GM20000 (cell line): ENCODE data around the gene ANO10.
"Not testable (repeated sequence)": the region's sequence is repeated elsewhere in the genome, so short reads cannot be mapped to it uniquely, and the experiment has no call there.

ENCODE experiments used
- DNase-seq: peaks from one replicate; pipeline ENCODE4 v3.0.0; 2012; ENCODE audit warnings: low spot score
- CTCF ChIP-seq: IDR thresholded peaks from 2 replicates; pipeline ENCODE4 v1.5.1; 2012; ENCODE audit warnings: mild to moderate bottlenecking, control low read depth; ENCODE audit errors: extremely low read depth, missing control alignments

ANO10 gene

GRCh38 chr3:43364494-43364893 lies 257.3 kb downstream of the ANO10 start:
- no peak for TF ChIP-seq CTCF
- no peak for DNase-seq

GRCh38 chr3:43363621-43364266 lies 258.1 kb downstream of the ANO10 start:
- no peak for TF ChIP-seq CTCF
- no peak for DNase-seq

- no peak for TF ChIP-seq CTCF
Observed at GRCh38 chr3:43362961-43363360, 258.9 kb downstream of the ANO10 start.

GRCh38 chr3:43362183-43362582 lies 259.6 kb downstream of the ANO10 start:
- no peak for DNase-seq
- no peak for TF ChIP-seq CTCF

More at GRCh38 chr3:43362961-43363360, 258.9 kb downstream of the ANO10 start:
- DNase-seq = no peak

GRCh38 chr3:43361077-43361476 lies 260.7 kb downstream of the ANO10 start:
- no peak for TF ChIP-seq CTCF
- DNase-seq = no peak

GRCh38 chr3:43356033-43356432 lies 265.8 kb downstream of the ANO10 start:
- not testable (repeated sequence) for DNase-seq

GRCh38 chr3:43353923-43354670 lies 267.7 kb downstream of the ANO10 start:
- DNase-seq = no peak
- no peak for TF ChIP-seq CTCF

- TF ChIP-seq CTCF = no peak
- no peak for DNase-seq
Observed at GRCh38 chr3:43353393-43353792, 268.4 kb downstream of the ANO10 start.
